Neural cell (in vitro differentiated cells): Measurements from ENCODE around the gene PPP2R2B. TPM values are rescaled to one million over a fixed set of nuclear protein-coding genes. Genes with fewer than 3 reads are reported as not detected.

Experiments
- H2AFZ ChIP-seq: fragments of 200-600, 300-800 bp; sonication (generic), shearing (Covaris generic); 2 replicates; pipeline ENCODE4 v1.6.0; 2014; ENCODE audit warnings: low read depth, mild to moderate bottlenecking, antibody characterized with exemption, low read length, moderate library complexity
- H3F3A ChIP-seq: fragments of 200-600 bp; shearing (Covaris generic); 2 replicates; pipeline ENCODE4 v1.6.1; 2016; ENCODE audit warnings: mild to moderate bottlenecking, moderate library complexity, mixed read lengths, antibody characterized with exemption, low read length; ENCODE audit not compliant: insufficient read depth, poor library complexity, severe bottlenecking
- H3K27ac ChIP-seq: fragments of 200-600, 300-800 bp; sonication (generic), shearing (Covaris generic); 2 replicates; pipeline ENCODE4 v1.5.1; 2014; ENCODE audit warnings: mild to moderate bottlenecking, low read length, moderate library complexity
- H3K27me3 ChIP-seq: fragments of 300-800, 200-600 bp; sonication (generic), shearing (Covaris generic); 2 replicates; pipeline ENCODE4 v1.6.0; 2014; ENCODE audit warnings: mild to moderate bottlenecking, low read depth, low read length, moderate library complexity; ENCODE audit not compliant: insufficient read depth
- H3K36me3 ChIP-seq: fragments of 300-800, 200-600 bp; sonication (generic), shearing (Covaris generic); 2 replicates; pipeline ENCODE4 v1.5.1; 2014; ENCODE audit warnings: mild to moderate bottlenecking, antibody characterized with exemption, low read length, moderate library complexity; ENCODE audit not compliant: insufficient read depth
- H3K4me2 ChIP-seq: fragments of 300-800, 200-600 bp; sonication (generic), shearing (Covaris generic); 2 replicates; pipeline ENCODE4 v1.6.0; 2014; ENCODE audit warnings: mild to moderate bottlenecking, low read length
- H3K4me3 ChIP-seq: fragments of 300-800, 200-600 bp; sonication (generic), shearing (Covaris generic); 2 replicates; pipeline ENCODE4 v1.5.1; 2014; ENCODE audit warnings: mild to moderate bottlenecking, low read length, moderate library complexity
- H3K79me2 ChIP-seq: fragments of 200-600 bp; shearing (Covaris generic); replicated peaks from 2 replicates; pipeline ENCODE4 v1.6.0; 2014; ENCODE audit warnings: mild to moderate bottlenecking, low read length, moderate library complexity; ENCODE audit not compliant: insufficient read depth
- H3K9ac ChIP-seq: fragments of 300-800, 200-600 bp; sonication (generic), shearing (Covaris generic); 2 replicates; pipeline ENCODE4 v1.6.1; 2016; ENCODE audit warnings: mild to moderate bottlenecking, low read length, mixed read lengths
- H3K9me2 ChIP-seq: fragments of 200-600 bp; shearing (Covaris generic); 2 replicates; pipeline ENCODE4 v1.6.1; 2016; ENCODE audit warnings: mild to moderate bottlenecking, low read length, mixed read lengths; ENCODE audit not compliant: insufficient read depth
- H3K9me3 ChIP-seq: fragments of 200-600, 300-800 bp; sonication (generic), shearing (Covaris generic); 2 replicates; pipeline ENCODE4 v1.6.1; 2016; ENCODE audit warnings: mild to moderate bottlenecking, mixed run types, low read length, moderate library complexity, mixed read lengths
- H4K20me1 ChIP-seq: fragments of 200-600 bp; shearing (Covaris generic); 2 replicates; pipeline ENCODE4 v1.6.1; 2016; ENCODE audit warnings: mild to moderate bottlenecking, mixed run types; ENCODE audit not compliant: insufficient read depth
- EP300 ChIP-seq: fragments of 450-650 bp; conservative IDR thresholded peaks from 2 replicates; pipeline ENCODE4 v1.6.1; 2014; ENCODE audit warnings: antibody characterized with exemption, mild to moderate bottlenecking, moderate library complexity; ENCODE audit not compliant: poor library complexity, severe bottlenecking
- EZH2 ChIP-seq: fragments of 200-600, 300-800 bp; shearing (Covaris generic), sonication (generic); IDR thresholded peaks from 2 replicates; pipeline ENCODE4 v1.6.1; 2014; ENCODE audit warnings: antibody characterized with exemption, low read length, borderline replicate concordance, mild to moderate bottlenecking; ENCODE audit not compliant: insufficient read depth, poor library complexity, severe bottlenecking
- MXI1 ChIP-seq: fragments of 450-650 bp; conservative IDR thresholded peaks from 2 replicates; pipeline ENCODE4 v1.6.1; 2014; ENCODE audit warnings: antibody characterized with exemption, mild to moderate bottlenecking; ENCODE audit not compliant: poor library complexity, severe bottlenecking
- POLR2AphosphoS5 ChIP-seq: IDR thresholded peaks from 2 replicates; pipeline ENCODE4 v1.6.1; 2012
- RAD21 ChIP-seq: fragments of 450-650 bp; conservative IDR thresholded peaks from 2 replicates; pipeline ENCODE4 v1.6.1; 2014; ENCODE audit warnings: antibody characterized with exemption, mild to moderate bottlenecking, moderate library complexity
- SMC3 ChIP-seq: fragments of 450-650 bp; conservative IDR thresholded peaks from 2 replicates; pipeline ENCODE4 v1.6.1; 2014; ENCODE audit warnings: antibody characterized with exemption, mild to moderate bottlenecking, moderate library complexity; ENCODE audit not compliant: poor library complexity
- polyA plus RNA-seq: library from polyadenylated mRNA; depleted of rRNA; stranded (reverse); fragments of >200 nt; gene quantifications from 2 replicates; pipeline ENCODE4 v1.2.3, GENCODE V29; 2014
- TF ChIP-seq, protein P1 (sequence below): fragments of 450-650 bp; IDR thresholded peaks from 2 replicates; pipeline ENCODE4 v1.5.1; 2014; ENCODE audit warnings: antibody characterized with exemption, mild to moderate bottlenecking, moderate library complexity; ENCODE audit not compliant: poor library complexity, severe bottlenecking
- TF ChIP-seq, protein P2 (sequence below): IDR thresholded peaks from 2 replicates; pipeline ENCODE4 v1.6.1; 2012; ENCODE audit warnings: borderline replicate concordance

Gene PPP2R2B
- polyA plus RNA-seq, 1 donor from 2014 or later = 250 TPM

DNA sequence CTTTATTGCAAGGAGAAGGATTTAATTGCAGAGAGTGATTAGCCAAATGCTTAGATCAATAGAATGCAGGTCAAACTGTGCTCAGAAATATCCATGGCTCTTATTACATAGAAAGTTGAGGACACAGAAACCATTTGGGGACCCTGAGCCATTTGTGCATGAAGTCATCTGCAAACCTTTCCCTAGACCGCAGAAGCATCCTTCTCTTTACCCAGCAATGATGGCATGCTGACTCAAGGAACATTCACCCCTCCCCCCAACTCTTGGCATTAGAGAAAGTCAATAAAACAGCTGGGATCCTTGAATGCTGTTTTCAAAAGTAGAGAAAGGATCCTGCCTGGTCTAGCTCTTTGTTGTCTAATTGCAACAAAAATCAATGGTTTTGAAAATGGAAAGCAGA is 73.5 kb downstream of the PPP2R2B start:
- Histone ChIP-seq H3K9me2 (no peaks in the 10 kb centered on the region), H2AFZ (no peak overlapping the region), H3K9me3 (no peaks in the 10 kb centered on the region), H3K4me2 (no peak overlapping the region), H3K27ac (no peak overlapping the region), H3K9ac (no peak overlapping the region), H4K20me1 (no peaks in the 10 kb centered on the region), H3K27me3 (no peaks in the 10 kb centered on the region), H3K4me3 (no peak overlapping the region), H3F3A (no peaks in the 10 kb centered on the region), H3K79me2 (peaks cover 9% of the 10 kb centered on the region), H3K36me3 (no peaks in the 10 kb centered on the region)
- TF ChIP-seq RAD21 = no peak
- no peak for TF ChIP-seq MXI1
- TF ChIP-seq POLR2AphosphoS5 = no peak
- no peak for TF ChIP-seq EZH2
- no peak for TF ChIP-seq EP300
- TF ChIP-seq, protein P1, sequence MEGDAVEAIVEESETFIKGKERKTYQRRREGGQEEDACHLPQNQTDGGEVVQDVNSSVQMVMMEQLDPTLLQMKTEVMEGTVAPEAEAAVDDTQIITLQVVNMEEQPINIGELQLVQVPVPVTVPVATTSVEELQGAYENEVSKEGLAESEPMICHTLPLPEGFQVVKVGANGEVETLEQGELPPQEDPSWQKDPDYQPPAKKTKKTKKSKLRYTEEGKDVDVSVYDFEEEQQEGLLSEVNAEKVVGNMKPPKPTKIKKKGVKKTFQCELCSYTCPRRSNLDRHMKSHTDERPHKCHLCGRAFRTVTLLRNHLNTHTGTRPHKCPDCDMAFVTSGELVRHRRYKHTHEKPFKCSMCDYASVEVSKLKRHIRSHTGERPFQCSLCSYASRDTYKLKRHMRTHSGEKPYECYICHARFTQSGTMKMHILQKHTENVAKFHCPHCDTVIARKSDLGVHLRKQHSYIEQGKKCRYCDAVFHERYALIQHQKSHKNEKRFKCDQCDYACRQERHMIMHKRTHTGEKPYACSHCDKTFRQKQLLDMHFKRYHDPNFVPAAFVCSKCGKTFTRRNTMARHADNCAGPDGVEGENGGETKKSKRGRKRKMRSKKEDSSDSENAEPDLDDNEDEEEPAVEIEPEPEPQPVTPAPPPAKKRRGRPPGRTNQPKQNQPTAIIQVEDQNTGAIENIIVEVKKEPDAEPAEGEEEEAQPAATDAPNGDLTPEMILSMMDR = no peak
- TF ChIP-seq, protein P2, sequence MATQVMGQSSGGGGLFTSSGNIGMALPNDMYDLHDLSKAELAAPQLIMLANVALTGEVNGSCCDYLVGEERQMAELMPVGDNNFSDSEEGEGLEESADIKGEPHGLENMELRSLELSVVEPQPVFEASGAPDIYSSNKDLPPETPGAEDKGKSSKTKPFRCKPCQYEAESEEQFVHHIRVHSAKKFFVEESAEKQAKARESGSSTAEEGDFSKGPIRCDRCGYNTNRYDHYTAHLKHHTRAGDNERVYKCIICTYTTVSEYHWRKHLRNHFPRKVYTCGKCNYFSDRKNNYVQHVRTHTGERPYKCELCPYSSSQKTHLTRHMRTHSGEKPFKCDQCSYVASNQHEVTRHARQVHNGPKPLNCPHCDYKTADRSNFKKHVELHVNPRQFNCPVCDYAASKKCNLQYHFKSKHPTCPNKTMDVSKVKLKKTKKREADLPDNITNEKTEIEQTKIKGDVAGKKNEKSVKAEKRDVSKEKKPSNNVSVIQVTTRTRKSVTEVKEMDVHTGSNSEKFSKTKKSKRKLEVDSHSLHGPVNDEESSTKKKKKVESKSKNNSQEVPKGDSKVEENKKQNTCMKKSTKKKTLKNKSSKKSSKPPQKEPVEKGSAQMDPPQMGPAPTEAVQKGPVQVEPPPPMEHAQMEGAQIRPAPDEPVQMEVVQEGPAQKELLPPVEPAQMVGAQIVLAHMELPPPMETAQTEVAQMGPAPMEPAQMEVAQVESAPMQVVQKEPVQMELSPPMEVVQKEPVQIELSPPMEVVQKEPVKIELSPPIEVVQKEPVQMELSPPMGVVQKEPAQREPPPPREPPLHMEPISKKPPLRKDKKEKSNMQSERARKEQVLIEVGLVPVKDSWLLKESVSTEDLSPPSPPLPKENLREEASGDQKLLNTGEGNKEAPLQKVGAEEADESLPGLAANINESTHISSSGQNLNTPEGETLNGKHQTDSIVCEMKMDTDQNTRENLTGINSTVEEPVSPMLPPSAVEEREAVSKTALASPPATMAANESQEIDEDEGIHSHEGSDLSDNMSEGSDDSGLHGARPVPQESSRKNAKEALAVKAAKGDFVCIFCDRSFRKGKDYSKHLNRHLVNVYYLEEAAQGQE = no peak
- TF ChIP-seq SMC3 = no peak

DNA sequence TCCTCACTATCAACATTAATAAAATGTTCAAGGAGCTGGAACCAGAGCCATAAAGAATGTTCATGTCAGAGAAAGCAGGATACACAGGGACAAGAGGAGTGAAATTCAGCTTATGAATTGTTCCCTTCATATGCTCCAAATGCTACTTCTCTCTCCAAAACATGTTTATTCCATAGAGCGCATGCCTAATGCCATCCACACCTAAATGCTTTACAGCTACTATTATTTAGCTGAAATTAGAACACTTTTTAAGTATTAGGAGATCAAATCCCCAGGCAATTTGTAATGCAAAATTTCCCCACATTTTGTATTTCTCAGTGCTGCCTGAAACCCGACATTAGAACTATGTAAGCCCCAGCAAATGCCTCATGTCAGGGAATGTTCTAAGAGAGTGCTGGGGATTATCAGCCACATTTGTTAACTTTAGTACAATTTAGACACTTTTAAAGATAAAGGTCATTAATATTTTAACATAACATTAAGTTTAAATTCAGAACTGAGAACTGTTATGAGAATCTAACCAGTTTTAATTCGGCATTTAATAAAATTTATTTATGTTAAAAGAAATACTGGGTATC is 75.5 kb downstream of the PPP2R2B start:
- Histone ChIP-seq H3K27ac (no peak overlapping the region), H3K9me3 (no peaks in the 10 kb centered on the region), H3K9me2 (no peaks in the 10 kb centered on the region), H3K27me3 (no peaks in the 10 kb centered on the region), H3F3A (peaks cover 1% of the 10 kb centered on the region), H3K79me2 (peaks cover 9% of the 10 kb centered on the region), H2AFZ (no peak overlapping the region), H3K9ac (no peak overlapping the region), H3K4me2 (no peak overlapping the region), H3K36me3 (no peaks in the 10 kb centered on the region), H4K20me1 (no peaks in the 10 kb centered on the region), H3K4me3 (no peak overlapping the region)
- TF ChIP-seq EP300 = no peak
- no peak for TF ChIP-seq RAD21
- TF ChIP-seq, protein P2 = no peak
- TF ChIP-seq EZH2 = no peak
- no peak for TF ChIP-seq SMC3
